D721Med (cell line): ENCODE results near the gene UAP1.

Source experiments
- DNase-seq: peaks from one replicate; pipeline ENCODE4 v3.0.0; 2011; ENCODE audit warnings: low spot score; ENCODE audit not compliant: insufficient read length
- FAIRE-seq: peaks from 2 replicates; lab custom pipeline; 2011; peaks lifted over from hg19 to GRCh38; lab: Jason Lieb, UNC
- CTCF ChIP-seq: IDR thresholded peaks from 2 replicates; pipeline ENCODE4 v1.5.1; 2012; ENCODE audit warnings: mild to moderate bottlenecking, control low read depth; ENCODE audit not compliant: insufficient read depth; ENCODE audit errors: missing control alignments

Gene UAP1

GRCh38 chr1:162617513-162617912, 56.0 kb downstream of the UAP1 start:
- DNase-seq (no peak), FAIRE-seq (no peak)

GRCh38 chr1:162619076-162619475, 57.6 kb downstream of the UAP1 start:
- no peak for DNase-seq
- no peak for TF ChIP-seq CTCF
- FAIRE-seq = no peak

More at GRCh38 chr1:162617513-162617912, 56.0 kb downstream of the UAP1 start:
- TF ChIP-seq CTCF = no peak

GRCh38 chr1:162621256-162621655, 59.7 kb downstream of the UAP1 start:
- TF ChIP-seq CTCF = no peak
- FAIRE-seq = no peak
- DNase-seq = no peak

GRCh38 chr1:162625679-162626078, 64.2 kb downstream of the UAP1 start:
- no peak for TF ChIP-seq CTCF
- no peak for FAIRE-seq

GRCh38 chr1:162626094-162626493, 64.6 kb downstream of the UAP1 start:
- no peak for TF ChIP-seq CTCF
- FAIRE-seq (no peak), DNase-seq (no peak)

More at GRCh38 chr1:162625679-162626078, 64.2 kb downstream of the UAP1 start:
- no peak for DNase-seq

GRCh38 chr1:162626761-162627160, 65.2 kb downstream of the UAP1 start:
- no peak for TF ChIP-seq CTCF
- DNase-seq = no peak
- no peak for FAIRE-seq

- DNase-seq (no peak), FAIRE-seq (peak; percentile 51)
- TF ChIP-seq CTCF = peak; percentile 62
Measured at GRCh38 chr1:162627662-162628296, 66.3 kb downstream of the UAP1 start.
